HL-60 (cell line): ENCODE data around the gene ADAMTS2.

Source experiments
- DNase-seq, 2 experiments: peaks; one replicate each; pipeline ENCODE4 v3.0.0-alpha.2; 2010 to 2020; ENCODE audit warnings: low read depth in 1 of 2, low spot score in 1 of 2
- H3K27ac ChIP-seq: fragments of 250-450 bp; sonication (Bioruptor Pico); replicated peaks from 2 replicates; pipeline ENCODE4 v1.5.1; 2020; ENCODE audit warnings: mild to moderate bottlenecking, moderate library complexity
- H3K27me3 ChIP-seq: fragments of 250-450 bp; sonication (Bioruptor Pico); 2 replicates; pipeline ENCODE4 v1.5.1; 2021; ENCODE audit warnings: mild to moderate bottlenecking, moderate library complexity; ENCODE audit not compliant: insufficient read depth, poor library complexity, severe bottlenecking
- H3K4me3 ChIP-seq: replicated peaks from 2 replicates; pipeline ENCODE4 v1.5.1; 2011; ENCODE audit warnings: mild to moderate bottlenecking, control low read depth, low read length; ENCODE audit not compliant: insufficient read depth
- CTCF ChIP-seq: IDR thresholded peaks from one replicate; pipeline ENCODE4 v1.5.1; 2011; ENCODE audit warnings: low read length, control low read depth, inconsistent platforms; ENCODE audit not compliant: insufficient read depth
- GABPA ChIP-seq: IDR thresholded peaks from 2 replicates; pipeline ENCODE4 v1.6.1; 2012; ENCODE audit warnings: low read depth
- POLR2AphosphoS5 ChIP-seq: IDR thresholded peaks from 2 replicates; pipeline ENCODE4 v1.6.1; 2012; ENCODE audit warnings: low read depth
- REST ChIP-seq: IDR thresholded peaks from 2 replicates; pipeline ENCODE4 v1.6.1; 2012; ENCODE audit warnings: low read depth; ENCODE audit not compliant: insufficient replicate concordance
- SPI1 ChIP-seq: IDR thresholded peaks from 2 replicates; pipeline ENCODE4 v1.6.1; 2012; ENCODE audit warnings: low read depth, mild to moderate bottlenecking, borderline replicate concordance

ADAMTS2 gene

GRCh38 chr5:179253730-179254129 lies 91.5 kb downstream of the ADAMTS2 start:
- TF ChIP-seq SPI1: no peak
- no peak for TF ChIP-seq CTCF
- TF ChIP-seq REST: no peak
- Histone ChIP-seq H3K4me3 (no peak overlapping the region), H3K27ac (no peak overlapping the region), H3K27me3 (no peaks in the 10 kb centered on the region)
- no peak for DNase-seq

GRCh38 chr5:179251276-179251969 lies 93.8 kb downstream of the ADAMTS2 start:
- no peak for TF ChIP-seq POLR2AphosphoS5
- no peak for TF ChIP-seq GABPA
- TF ChIP-seq CTCF: no peak
- TF ChIP-seq SPI1: no peak
- no peak for TF ChIP-seq REST
- no peak for DNase-seq
- no peaks in the 10 kb centered on the region for H3K27me3 ChIP-seq
- H3K27ac ChIP-seq: no peak overlapping the region
- no peak overlapping the region for H3K4me3 ChIP-seq

- no peak for TF ChIP-seq CTCF
- TF ChIP-seq GABPA: no peak
- TF ChIP-seq SPI1: no peak
- no peak for TF ChIP-seq REST
- no peak for TF ChIP-seq POLR2AphosphoS5
- H3K27ac ChIP-seq: no peak overlapping the region
- no peak overlapping the region for H3K4me3 ChIP-seq
- DNase-seq: no peak
- no peaks in the 10 kb centered on the region for H3K27me3 ChIP-seq
These were observed 94.6 kb downstream of the ADAMTS2 start for GRCh38 chr5:179250561-179251225.
